ENCODE data around the gene TC2N.

The TC2N gene

DNA sequence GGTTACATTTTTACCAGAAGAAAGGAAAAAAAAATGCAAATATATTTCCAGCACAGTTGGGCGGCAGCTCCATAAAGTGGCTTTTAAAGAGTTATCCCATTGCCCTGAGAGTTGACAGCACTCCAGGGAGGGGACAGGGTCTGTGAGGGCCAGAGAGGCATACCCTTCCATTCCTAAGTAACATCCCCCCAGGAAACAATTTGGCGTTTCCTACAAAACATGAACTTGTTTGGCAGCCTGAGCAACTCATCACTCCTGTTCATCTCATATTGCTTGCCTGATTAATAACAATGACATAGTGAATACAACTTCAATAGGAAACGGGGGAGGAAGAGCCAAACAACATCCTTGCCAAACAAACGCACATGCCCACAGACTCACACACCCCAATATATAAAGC lies 23.3 kb downstream of the TC2N start:
- Mint-ChIP-seq H3K36me3 (no peaks in the 10 kb centered on the region), H3K4me3 (no peak overlapping the region), H3K27me3 (peaks cover 2% of the 10 kb centered on the region), H3K27ac (peak overlapping the region; percentile 70), H3K9me3 (no peaks in the 10 kb centered on the region), H3K4me1 (peaks cover 33% of the 10 kb centered on the region)
- DNase-seq (ENCODE audit: low spot score in 2 of 2) (no peak), ATAC-seq (ENCODE audit: low read depth) (no peak)

DNA sequence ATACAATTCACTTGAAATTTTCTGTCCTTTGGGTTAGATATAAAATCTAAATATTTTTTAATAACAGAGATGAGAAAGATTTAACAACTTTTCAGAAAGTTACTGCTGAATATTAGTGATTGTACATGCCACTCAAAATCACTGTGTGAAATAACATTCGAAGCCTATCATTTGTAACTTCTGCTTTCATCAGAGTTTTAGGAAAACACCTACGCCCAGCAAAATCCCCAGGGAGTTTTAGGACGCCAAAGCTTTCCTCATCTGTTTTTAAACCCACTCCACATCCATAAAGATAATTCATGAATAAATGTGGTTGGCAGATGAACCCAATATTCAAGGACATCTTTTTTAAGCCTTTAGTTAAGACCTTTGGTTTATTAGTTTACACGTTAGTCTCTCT lies 23.9 kb downstream of the TC2N start:
- Mint-ChIP-seq H3K36me3 (no peaks in the 10 kb centered on the region), H3K4me1 (peaks cover 34% of the 10 kb centered on the region), H3K4me3 (peak overlapping the region; percentile 25), H3K27me3 (peaks cover 2% of the 10 kb centered on the region), H3K9me3 (no peaks in the 10 kb centered on the region), H3K27ac (peak overlapping the region; percentile 70)
- peak; percentile 64 for ATAC-seq (ENCODE audit: low read depth)
- peak in 1 of 2 donors; percentile 35 for DNase-seq (ENCODE audit: low spot score in 2 of 2)

GRCh38 chr14:91841065-91841464 lies 26.3 kb downstream of the TC2N start:
- ATAC-seq (ENCODE audit: low read depth) (no peak), DNase-seq (ENCODE audit: low spot score in 2 of 2) (no peak)
- Mint-ChIP-seq H3K9me3 (no peaks in the 10 kb centered on the region), H3K27me3 (peaks cover 2% of the 10 kb centered on the region), H3K4me3 (no peak overlapping the region), H3K36me3 (no peaks in the 10 kb centered on the region), H3K27ac (peak overlapping the region; percentile 74), H3K4me1 (peaks cover 29% of the 10 kb centered on the region)

DNA sequence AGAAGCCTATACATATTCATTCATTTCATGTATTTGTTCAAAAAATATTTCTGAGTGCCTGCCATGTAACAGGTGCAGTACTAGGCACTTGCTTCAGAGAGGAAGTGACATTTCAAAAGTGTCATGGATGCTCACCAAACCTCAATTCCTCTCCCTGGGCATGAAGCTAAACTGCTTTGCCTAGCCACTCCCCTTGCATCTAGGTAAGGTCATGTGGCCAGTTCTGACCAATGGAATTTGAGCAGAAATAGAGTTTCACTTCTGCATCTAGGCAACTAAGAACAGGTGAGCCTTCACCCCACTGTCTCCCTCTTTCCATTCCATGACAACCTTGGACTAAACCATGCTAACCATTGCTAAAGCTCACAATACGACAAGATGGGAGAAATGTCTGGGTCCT lies 27.6 kb downstream of the TC2N start:
- peak; percentile 53 for ATAC-seq (ENCODE audit: low read depth)
- H3K27ac Mint-ChIP-seq, result no peak overlapping the region
- no peaks in the 10 kb centered on the region for H3K36me3 Mint-ChIP-seq
- peaks cover 28% of the 10 kb centered on the region for H3K4me1 Mint-ChIP-seq
- no peak overlapping the region for H3K4me3 Mint-ChIP-seq
- no peaks in the 10 kb centered on the region for H3K9me3 Mint-ChIP-seq
- H3K27me3 Mint-ChIP-seq, result peaks cover 2% of the 10 kb centered on the region
- DNase-seq (ENCODE audit: low spot score in 2 of 2), result peak in 1 of 2 donors; percentile 51

- peaks cover 25% of the 10 kb centered on the region for H3K4me1 Mint-ChIP-seq
- no peaks in the 10 kb centered on the region for H3K9me3 Mint-ChIP-seq
- peaks cover 2% of the 10 kb centered on the region for H3K27me3 Mint-ChIP-seq
- DNase-seq (ENCODE audit: low spot score in 2 of 2) (no peak), ATAC-seq (ENCODE audit: low read depth) (no peak)
- H3K36me3 Mint-ChIP-seq, result no peaks in the 10 kb centered on the region
- peak overlapping the region; percentile 87 for H3K27ac Mint-ChIP-seq
- H3K4me3 Mint-ChIP-seq, result peak overlapping the region; percentile 94
Observed at GRCh38 chr14:91837076-91837475, 30.3 kb downstream of the TC2N start.

- peak overlapping the region; percentile 87 for H3K27ac Mint-ChIP-seq
- H3K9me3 Mint-ChIP-seq, result no peaks in the 10 kb centered on the region
- H3K36me3 Mint-ChIP-seq, result no peaks in the 10 kb centered on the region
- peaks cover 2% of the 10 kb centered on the region for H3K27me3 Mint-ChIP-seq
- H3K4me3 Mint-ChIP-seq, result peak overlapping the region; percentile 94
- peak; percentile 68 to 77 for DNase-seq (ENCODE audit: low spot score in 2 of 2)
- peak; percentile 82 for ATAC-seq (ENCODE audit: low read depth)
- H3K4me1 Mint-ChIP-seq, result peaks cover 25% of the 10 kb centered on the region
Observed at GRCh38 chr14:91835920-91836843, 31.2 kb downstream of the TC2N start.

DNA sequence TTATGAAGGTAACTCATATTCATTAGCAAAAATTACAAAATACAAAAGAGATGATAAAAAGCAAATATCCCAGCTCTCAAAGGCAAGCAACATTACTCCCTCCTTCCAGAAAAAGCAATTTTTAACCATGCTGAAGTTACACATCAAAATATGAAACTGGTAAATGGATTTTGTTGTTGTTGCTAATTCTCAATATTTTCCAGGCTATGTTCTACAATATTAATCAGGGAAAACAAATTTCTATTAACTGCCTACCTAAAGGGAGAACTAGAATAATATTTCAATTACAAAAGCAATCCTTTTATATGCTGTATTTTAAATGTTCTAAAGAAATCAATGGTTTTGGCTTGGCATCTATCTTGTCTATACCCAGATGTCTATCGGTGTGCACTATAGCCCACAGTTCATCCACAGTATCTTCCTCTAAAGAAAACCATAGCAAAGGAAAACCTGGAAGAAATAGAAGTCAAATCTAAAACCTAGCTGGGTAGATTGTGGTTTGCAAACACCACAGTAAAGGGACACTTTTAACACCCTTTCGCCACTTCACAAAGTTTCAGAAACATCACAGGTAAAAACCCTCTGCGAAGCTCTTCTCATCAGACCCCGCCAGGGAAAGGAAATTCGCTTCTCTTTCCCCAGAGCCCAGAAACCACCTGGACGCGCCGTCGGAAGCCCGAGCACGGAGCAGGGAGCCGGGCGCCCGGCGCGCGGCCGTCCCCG lies 32.0 kb downstream of the TC2N start:
- peak overlapping the region; percentile 28 for H3K27ac Mint-ChIP-seq
- ATAC-seq (ENCODE audit: low read depth) (no peak), DNase-seq (ENCODE audit: low spot score in 2 of 2) (no peak)
- H3K36me3 Mint-ChIP-seq, result no peaks in the 10 kb centered on the region
- peak overlapping the region; percentile 94 for H3K4me3 Mint-ChIP-seq
- H3K9me3 Mint-ChIP-seq, result no peaks in the 10 kb centered on the region
- H3K27me3 Mint-ChIP-seq, result peaks cover 2% of the 10 kb centered on the region
- H3K4me1 Mint-ChIP-seq, result peaks cover 23% of the 10 kb centered on the region

DNA sequence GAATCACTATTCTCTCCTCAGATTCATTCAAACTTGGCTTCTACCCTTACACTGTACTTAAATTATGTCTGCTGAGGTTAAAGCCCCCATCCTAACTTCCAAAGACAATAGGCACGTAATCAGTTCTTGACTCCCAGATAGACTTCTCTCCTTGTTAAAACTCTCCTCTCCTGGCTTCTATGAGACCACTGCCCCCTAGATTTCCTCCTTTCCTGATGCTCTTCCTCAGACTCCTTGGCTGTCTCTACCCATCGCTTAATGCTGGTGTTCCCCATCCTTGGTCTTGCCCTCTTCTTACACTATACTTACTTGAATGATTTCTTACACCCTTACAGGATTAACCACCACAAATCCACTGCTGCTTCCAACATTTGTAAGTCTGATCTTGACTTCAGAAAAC lies 32.8 kb downstream of the TC2N start:
- Mint-ChIP-seq H3K4me1 (peaks cover 26% of the 10 kb centered on the region), H3K27ac (no peak overlapping the region), H3K4me3 (peak overlapping the region; percentile 2), H3K36me3 (no peaks in the 10 kb centered on the region), H3K9me3 (no peaks in the 10 kb centered on the region), H3K27me3 (peaks cover 5% of the 10 kb centered on the region)
- ATAC-seq (ENCODE audit: low read depth), result no peak
- no peak for DNase-seq (ENCODE audit: low spot score in 2 of 2)

DNA sequence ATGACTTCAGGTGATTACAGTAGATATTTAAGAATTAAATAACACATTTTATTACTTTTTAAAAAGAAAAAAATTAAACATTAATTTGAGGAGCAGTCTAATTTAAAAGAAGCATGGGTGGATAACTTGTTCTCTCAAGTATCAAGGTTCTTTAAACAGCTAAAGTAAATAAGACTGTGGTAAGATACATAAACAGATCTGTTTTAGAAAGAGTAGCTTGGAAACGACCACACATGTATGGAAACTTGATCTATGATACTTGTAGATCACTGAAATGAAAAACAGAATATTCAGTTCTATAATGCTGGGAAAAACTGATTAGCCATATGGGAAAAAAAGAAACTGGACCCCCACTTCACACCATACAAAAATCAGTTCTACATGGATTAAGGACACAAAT lies 36.0 kb downstream of the TC2N start:
- Mint-ChIP-seq H3K4me3 (no peak overlapping the region), H3K9me3 (peaks cover 6% of the 10 kb centered on the region), H3K27ac (no peak overlapping the region), H3K36me3 (peaks cover 8% of the 10 kb centered on the region), H3K27me3 (peaks cover 6% of the 10 kb centered on the region), H3K4me1 (peaks cover 20% of the 10 kb centered on the region)
- ATAC-seq (ENCODE audit: low read depth) (no peak), DNase-seq (ENCODE audit: low spot score in 2 of 2) (no peak)

GRCh38 chr14:91830777-91831176 lies 36.6 kb downstream of the TC2N start:
- Mint-ChIP-seq H3K9me3 (peaks cover 6% of the 10 kb centered on the region), H3K27ac (no peak overlapping the region), H3K27me3 (peaks cover 6% of the 10 kb centered on the region), H3K36me3 (peaks cover 8% of the 10 kb centered on the region), H3K4me3 (no peak overlapping the region), H3K4me1 (peaks cover 20% of the 10 kb centered on the region)
- DNase-seq (ENCODE audit: low spot score in 2 of 2) (no peak), ATAC-seq (ENCODE audit: low read depth) (peak; percentile 67)

GRCh38 chr14:91829511-91829910 lies 37.8 kb downstream of the TC2N start:
- Mint-ChIP-seq H3K27me3 (peaks cover 6% of the 10 kb centered on the region), H3K27ac (peak overlapping the region; percentile 61), H3K4me1 (peaks cover 17% of the 10 kb centered on the region), H3K9me3 (peaks cover 6% of the 10 kb centered on the region), H3K36me3 (peaks cover 11% of the 10 kb centered on the region), H3K4me3 (no peak overlapping the region)
- ATAC-seq (ENCODE audit: low read depth) (no peak), DNase-seq (ENCODE audit: low spot score in 2 of 2) (no peak)

- Mint-ChIP-seq H3K9me3 (peaks cover 6% of the 10 kb centered on the region), H3K36me3 (peaks cover 11% of the 10 kb centered on the region), H3K27ac (peak overlapping the region; percentile 18), H3K27me3 (peaks cover 6% of the 10 kb centered on the region), H3K4me3 (no peak overlapping the region), H3K4me1 (peaks cover 13% of the 10 kb centered on the region)
- ATAC-seq (ENCODE audit: low read depth) (no peak), DNase-seq (ENCODE audit: low spot score in 2 of 2) (no peak)
Observed at GRCh38 chr14:91827746-91828145, 39.6 kb downstream of the TC2N start.

GRCh38 chr14:91817566-91818325 lies 49.6 kb downstream of the TC2N start:
- Mint-ChIP-seq H3K4me1 (peaks cover 17% of the 10 kb centered on the region), H3K27me3 (peaks cover 5% of the 10 kb centered on the region), H3K9me3 (no peaks in the 10 kb centered on the region), H3K27ac (peak overlapping the region; percentile 73), H3K4me3 (peak overlapping the region; percentile 7), H3K36me3 (peaks cover 11% of the 10 kb centered on the region)
- ATAC-seq (ENCODE audit: low read depth) (peak; percentile 99), DNase-seq (ENCODE audit: low spot score in 2 of 2) (peak in 1 of 2 donors; percentile 57)

- ATAC-seq (ENCODE audit: low read depth), result no peak
- no peak overlapping the region for H3K4me3 Mint-ChIP-seq
- H3K36me3 Mint-ChIP-seq, result peaks cover 25% of the 10 kb centered on the region
- peaks cover 17% of the 10 kb centered on the region for H3K4me1 Mint-ChIP-seq
- peaks cover 6% of the 10 kb centered on the region for H3K27me3 Mint-ChIP-seq
- DNase-seq (ENCODE audit: low spot score in 2 of 2), result no peak
- peaks cover 12% of the 10 kb centered on the region for H3K9me3 Mint-ChIP-seq
- no peak overlapping the region for H3K27ac Mint-ChIP-seq
Observed at GRCh38 chr14:91814317-91814716, 53.0 kb downstream of the TC2N start.

Measured in memory B cell (primary cell).